ENCODE results near the gene S100A14. TPM values are rescaled to one million over a fixed set of nuclear protein-coding genes. Genes with fewer than 3 reads are reported as not detected.
"Not testable (repeated sequence)": the region's sequence is repeated elsewhere in the genome, so short reads cannot be mapped to it uniquely, and the experiment has no call there.

Gene S100A14
- polyA plus RNA-seq, 1 donor: 437 TPM

DNA sequence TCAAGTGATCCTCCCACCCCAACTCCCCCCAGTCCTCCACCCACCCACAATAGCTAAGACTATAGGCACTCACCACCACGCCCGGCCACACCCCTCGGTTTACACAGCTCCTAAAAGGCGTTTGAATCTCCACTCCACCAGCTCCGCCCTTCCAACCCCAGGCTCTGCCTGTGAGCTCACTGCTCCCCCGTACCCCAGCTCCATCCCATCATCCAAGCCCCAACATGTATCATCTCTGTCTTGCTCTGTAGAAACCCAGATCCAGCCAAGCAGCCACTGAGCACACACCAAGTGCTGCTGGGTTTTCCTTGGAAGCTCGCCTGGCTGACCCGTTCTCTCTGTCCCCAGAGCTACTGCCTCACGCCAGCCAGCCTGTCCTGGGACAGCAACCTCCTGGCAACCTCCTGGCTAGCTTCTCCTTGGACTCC, 38.5 kb downstream of the S100A14 start:
- DNase-seq: no peak
- WGBS (ENCODE audit: insufficient coverage, low lambda C conversion rate): no CpG with 5 or more reads among the region's 9 CpGs

DNA sequence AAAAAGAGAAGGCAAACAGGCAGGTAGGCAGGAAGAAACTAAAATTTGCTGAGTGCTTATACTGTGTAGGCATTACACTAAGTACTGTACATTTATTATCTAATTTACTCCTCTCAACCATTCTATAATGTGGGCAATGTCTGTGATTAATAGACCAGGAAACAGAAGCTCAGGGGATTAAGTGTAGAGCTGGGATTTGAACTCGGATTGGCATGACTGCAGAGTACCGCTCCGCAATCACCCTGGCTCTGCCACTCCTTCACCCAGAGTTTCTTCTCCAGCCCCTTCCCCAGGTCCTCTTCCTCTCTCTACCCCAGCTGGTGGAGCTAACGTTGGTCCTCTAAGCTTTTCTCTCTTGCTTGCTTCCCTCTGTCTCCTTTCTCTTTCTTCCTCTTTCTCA, 39.0 kb downstream of the S100A14 start:
- Histone ChIP-seq H3K27ac (ENCODE audit: low read length) (no peak overlapping the region), H3K4me3 (ENCODE audit: low read length) (no peak overlapping the region), H3K36me3 (ENCODE audit: control insufficient read depth, insufficient read depth, low read length) (no peaks in the 10 kb centered on the region), H3K9me3 (ENCODE audit: control insufficient read depth, low read depth, low read length) (peaks cover 4% of the 10 kb centered on the region), H3K4me1 (ENCODE audit: control insufficient read depth, insufficient read depth, low read length) (peaks cover 5% of the 10 kb centered on the region), H3K27me3 (ENCODE audit: control insufficient read depth, insufficient read depth, low read length) (no peaks in the 10 kb centered on the region)
- WGBS (ENCODE audit: insufficient coverage, low lambda C conversion rate): 20% methylated on average over 1 of the region's 4 CpGs
- DNase-seq: no peak

More for the DNA sequence above, 38.5 kb downstream of the S100A14 start:
- Histone ChIP-seq H3K4me1 (ENCODE audit: control insufficient read depth, insufficient read depth, low read length) (peaks cover 5% of the 10 kb centered on the region), H3K9me3 (ENCODE audit: control insufficient read depth, low read depth, low read length) (peaks cover 4% of the 10 kb centered on the region), H3K4me3 (ENCODE audit: low read length) (no peak overlapping the region), H3K27me3 (ENCODE audit: control insufficient read depth, insufficient read depth, low read length) (no peaks in the 10 kb centered on the region), H3K36me3 (ENCODE audit: control insufficient read depth, insufficient read depth, low read length) (no peaks in the 10 kb centered on the region), H3K27ac (ENCODE audit: low read length) (no peak overlapping the region)

DNA sequence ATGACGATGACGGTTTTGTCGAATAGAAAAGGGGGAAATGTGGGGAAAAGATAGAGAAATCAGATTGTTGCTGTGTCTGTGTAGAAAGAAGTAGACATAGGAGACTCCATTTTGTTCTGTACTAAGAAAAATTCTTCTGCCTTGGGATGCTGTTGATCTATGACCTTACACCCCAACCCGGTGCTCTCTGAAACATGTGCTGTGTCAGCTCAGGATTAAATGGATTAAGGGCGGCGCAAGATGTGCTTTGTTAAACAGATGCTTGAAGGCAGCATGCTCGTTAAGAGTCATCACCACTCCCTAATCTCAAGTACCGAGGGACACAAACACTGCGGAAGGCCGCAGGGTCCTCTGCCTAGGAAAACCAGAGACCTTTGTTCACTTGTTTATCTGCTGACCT, 40.6 kb downstream of the S100A14 start:
- H3K27me3 ChIP-seq (ENCODE audit: control insufficient read depth, insufficient read depth, low read length); H3K36me3 ChIP-seq (ENCODE audit: control insufficient read depth, insufficient read depth, low read length); H3K27ac ChIP-seq (ENCODE audit: low read length); H3K9me3 ChIP-seq (ENCODE audit: control insufficient read depth, low read depth, low read length); H3K4me3 ChIP-seq (ENCODE audit: low read length); H3K4me1 ChIP-seq (ENCODE audit: control insufficient read depth, insufficient read depth, low read length); DNase-seq: not testable (repeated sequence)
- WGBS (ENCODE audit: insufficient coverage, low lambda C conversion rate): no CpG with 5 or more reads among the region's 10 CpGs

DNA sequence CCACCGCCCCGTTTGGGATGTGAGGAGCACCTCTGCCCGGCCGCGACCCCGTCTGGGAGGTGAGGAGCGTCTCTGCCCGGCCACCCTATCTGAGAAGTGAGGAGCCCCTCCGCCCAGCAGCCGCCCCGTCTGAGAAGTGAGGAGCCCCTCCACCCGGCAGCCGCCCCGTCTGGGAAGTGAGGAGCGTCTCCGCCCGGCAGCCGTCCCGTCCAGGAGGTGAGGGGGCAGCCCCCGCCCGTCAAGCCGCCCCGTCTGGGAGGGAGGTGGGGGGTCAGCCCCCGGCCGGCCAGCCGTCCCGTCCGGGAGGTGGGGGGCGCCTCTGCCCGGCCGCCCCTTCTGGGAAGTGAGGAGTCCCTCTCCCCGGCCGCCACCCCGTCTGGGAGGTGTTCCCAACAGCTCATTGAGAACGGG, 41.0 kb downstream of the S100A14 start:
- H3K27ac ChIP-seq (ENCODE audit: low read length); H3K27me3 ChIP-seq (ENCODE audit: control insufficient read depth, insufficient read depth, low read length); H3K4me3 ChIP-seq (ENCODE audit: low read length); H3K9me3 ChIP-seq (ENCODE audit: control insufficient read depth, low read depth, low read length); H3K36me3 ChIP-seq (ENCODE audit: control insufficient read depth, insufficient read depth, low read length); DNase-seq: not testable (repeated sequence)
- H3K4me1 ChIP-seq (ENCODE audit: control insufficient read depth, insufficient read depth, low read length): peaks cover 10% of the 10 kb centered on the region
- no CpG with 5 or more reads among the region's 35 CpGs for WGBS (ENCODE audit: insufficient coverage, low lambda C conversion rate)

DNA sequence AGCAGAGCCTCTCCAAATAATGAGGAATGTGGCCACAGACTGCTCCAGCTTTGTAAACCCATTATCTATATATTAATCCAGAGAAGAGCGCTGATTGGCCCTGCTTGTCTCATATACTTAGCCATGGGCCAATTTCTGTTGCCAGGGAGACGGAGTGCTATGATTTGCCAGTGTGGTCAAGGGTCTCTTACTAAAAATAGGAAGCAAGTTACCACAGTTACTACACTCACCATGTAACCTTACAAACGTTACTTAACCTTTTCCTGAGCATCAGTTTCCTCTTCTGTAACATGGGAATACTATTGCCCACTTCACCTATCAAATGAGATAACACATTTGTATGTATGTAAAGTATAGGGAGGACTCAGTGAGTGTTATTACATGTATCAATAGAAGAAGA, 42.8 kb downstream of the S100A14 start:
- Histone ChIP-seq H3K27me3 (ENCODE audit: control insufficient read depth, insufficient read depth, low read length) (no peaks in the 10 kb centered on the region), H3K27ac (ENCODE audit: low read length) (no peak overlapping the region), H3K4me1 (ENCODE audit: control insufficient read depth, insufficient read depth, low read length) (peaks cover 15% of the 10 kb centered on the region), H3K9me3 (ENCODE audit: control insufficient read depth, low read depth, low read length) (peaks cover 4% of the 10 kb centered on the region), H3K4me3 (ENCODE audit: low read length) (no peak overlapping the region), H3K36me3 (ENCODE audit: control insufficient read depth, insufficient read depth, low read length) (no peaks in the 10 kb centered on the region)
- WGBS (ENCODE audit: insufficient coverage, low lambda C conversion rate): no CpG with 5 or more reads among the region's 3 CpGs
- no peak for DNase-seq

DNA sequence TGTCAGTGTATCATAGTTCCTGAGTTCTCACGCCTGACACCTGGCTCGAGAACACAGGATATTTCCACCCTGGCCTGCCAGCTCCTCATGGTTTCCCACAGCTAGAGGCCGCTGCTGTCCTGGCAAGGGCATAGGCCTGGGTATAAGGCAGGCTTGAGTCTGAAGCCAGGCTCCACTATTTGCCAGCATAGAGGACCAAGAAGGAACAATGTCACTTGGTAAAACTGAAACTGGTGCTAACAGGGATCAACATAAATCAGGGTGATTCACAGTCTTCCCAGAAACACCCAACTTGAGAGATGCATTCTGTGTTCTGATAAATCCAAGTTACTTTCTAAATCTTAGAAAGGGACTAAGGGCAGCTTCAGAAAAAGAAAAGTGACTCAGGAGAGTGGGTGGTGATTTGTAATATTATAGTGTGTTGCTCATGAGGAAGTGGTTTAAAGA, 43.5 kb downstream of the S100A14 start:
- no peak overlapping the region for H3K4me3 ChIP-seq (ENCODE audit: low read length)
- no peak overlapping the region for H3K27ac ChIP-seq (ENCODE audit: low read length)
- no peaks in the 10 kb centered on the region for H3K36me3 ChIP-seq (ENCODE audit: control insufficient read depth, insufficient read depth, low read length)
- peaks cover 4% of the 10 kb centered on the region for H3K9me3 ChIP-seq (ENCODE audit: control insufficient read depth, low read depth, low read length)
- DNase-seq: peak; percentile 73 to 76
- no CpG with 5 or more reads among the region's 3 CpGs for WGBS (ENCODE audit: insufficient coverage, low lambda C conversion rate)
- peaks cover 22% of the 10 kb centered on the region for H3K4me1 ChIP-seq (ENCODE audit: control insufficient read depth, insufficient read depth, low read length)
- H3K27me3 ChIP-seq (ENCODE audit: control insufficient read depth, insufficient read depth, low read length): no peaks in the 10 kb centered on the region

DNA sequence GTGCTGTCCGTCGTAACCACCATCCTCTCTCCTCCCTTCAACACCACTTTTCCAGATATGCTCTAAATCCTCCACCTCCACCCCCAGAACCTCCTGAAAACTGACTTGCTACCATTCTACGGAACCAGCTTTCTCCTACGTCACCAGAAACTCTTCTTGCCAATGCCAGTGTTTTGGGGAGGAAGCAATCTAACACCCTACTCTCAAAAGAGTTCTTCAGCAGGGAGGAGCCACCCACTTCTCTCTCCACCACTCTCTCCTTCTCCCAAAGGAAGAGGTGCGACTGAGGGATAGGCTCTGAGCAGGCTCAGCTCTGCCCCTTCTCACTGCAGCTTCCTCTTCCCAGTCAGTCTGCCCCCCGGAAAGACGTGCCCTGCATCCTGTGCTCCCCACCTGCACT, 44.4 kb downstream of the S100A14 start:
- no peak for DNase-seq

DNA sequence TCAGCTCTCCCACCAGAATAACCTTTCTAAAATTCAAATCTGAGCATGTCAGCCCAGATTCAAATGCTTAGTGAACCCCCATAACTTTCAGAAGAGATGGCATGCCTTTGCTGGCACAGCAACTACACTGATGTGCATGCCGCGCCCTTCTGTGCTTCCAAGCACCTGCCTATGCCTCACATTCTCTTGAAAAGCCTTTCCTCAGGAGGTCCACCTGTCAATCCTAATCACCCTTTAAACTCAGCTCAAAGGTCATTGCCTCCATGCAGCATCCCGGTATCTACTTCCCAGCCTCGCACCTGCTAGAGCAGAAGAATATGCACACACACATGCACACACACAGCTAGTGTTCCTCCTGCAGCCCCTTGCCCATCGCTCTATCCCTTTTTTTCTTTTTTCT, 45.3 kb downstream of the S100A14 start:
- Histone ChIP-seq H3K27ac (ENCODE audit: low read length) (peak overlapping the region; percentile 65), H3K9me3 (ENCODE audit: control insufficient read depth, low read depth, low read length) (peaks cover 4% of the 10 kb centered on the region), H3K36me3 (ENCODE audit: control insufficient read depth, insufficient read depth, low read length) (no peaks in the 10 kb centered on the region), H3K27me3 (ENCODE audit: control insufficient read depth, insufficient read depth, low read length) (no peaks in the 10 kb centered on the region), H3K4me3 (ENCODE audit: low read length) (no peak overlapping the region), H3K4me1 (ENCODE audit: control insufficient read depth, insufficient read depth, low read length) (peaks cover 36% of the 10 kb centered on the region)
- WGBS (ENCODE audit: insufficient coverage, low lambda C conversion rate): no CpG with 5 or more reads among the region's 5 CpGs
- peak; percentile 74 to 91 for DNase-seq

More for the DNA sequence above, 44.4 kb downstream of the S100A14 start:
- Histone ChIP-seq H3K9me3 (ENCODE audit: control insufficient read depth, low read depth, low read length) (peaks cover 4% of the 10 kb centered on the region), H3K27ac (ENCODE audit: low read length) (no peak overlapping the region), H3K27me3 (ENCODE audit: control insufficient read depth, insufficient read depth, low read length) (no peaks in the 10 kb centered on the region), H3K4me1 (ENCODE audit: control insufficient read depth, insufficient read depth, low read length) (peaks cover 31% of the 10 kb centered on the region), H3K36me3 (ENCODE audit: control insufficient read depth, insufficient read depth, low read length) (no peaks in the 10 kb centered on the region), H3K4me3 (ENCODE audit: low read length) (no peak overlapping the region)
- 100% methylated on average over 1 of the region's 7 CpGs for WGBS (ENCODE audit: insufficient coverage, low lambda C conversion rate)

DNA sequence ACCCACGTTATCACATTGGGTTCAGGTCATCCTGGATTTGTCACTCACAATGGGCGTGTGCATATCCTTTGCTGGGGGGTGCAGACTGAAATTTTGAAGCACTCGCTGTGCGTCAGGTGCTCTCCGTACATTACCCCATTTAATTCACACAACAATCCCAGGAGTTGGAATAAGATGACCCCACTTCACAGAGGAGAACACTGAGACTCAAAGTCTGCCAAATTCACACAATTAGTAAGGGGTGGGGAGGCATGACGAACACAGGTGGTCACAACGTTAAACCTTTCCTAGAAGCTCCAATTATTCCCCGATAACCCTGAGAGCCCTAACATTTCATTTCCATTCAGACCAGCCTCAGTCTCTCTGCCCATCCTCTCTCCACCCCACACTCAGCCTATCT, 46.7 kb downstream of the S100A14 start:
- no peak overlapping the region for H3K27ac ChIP-seq (ENCODE audit: low read length)
- no peaks in the 10 kb centered on the region for H3K36me3 ChIP-seq (ENCODE audit: control insufficient read depth, insufficient read depth, low read length)
- H3K4me1 ChIP-seq (ENCODE audit: control insufficient read depth, insufficient read depth, low read length): peaks cover 47% of the 10 kb centered on the region
- no peaks in the 10 kb centered on the region for H3K9me3 ChIP-seq (ENCODE audit: control insufficient read depth, low read depth, low read length)
- no peaks in the 10 kb centered on the region for H3K27me3 ChIP-seq (ENCODE audit: control insufficient read depth, insufficient read depth, low read length)
- 100% methylated on average over 1 of the region's 8 CpGs for WGBS (ENCODE audit: insufficient coverage, low lambda C conversion rate)
- no peak overlapping the region for H3K4me3 ChIP-seq (ENCODE audit: low read length)
- DNase-seq: no peak

DNA sequence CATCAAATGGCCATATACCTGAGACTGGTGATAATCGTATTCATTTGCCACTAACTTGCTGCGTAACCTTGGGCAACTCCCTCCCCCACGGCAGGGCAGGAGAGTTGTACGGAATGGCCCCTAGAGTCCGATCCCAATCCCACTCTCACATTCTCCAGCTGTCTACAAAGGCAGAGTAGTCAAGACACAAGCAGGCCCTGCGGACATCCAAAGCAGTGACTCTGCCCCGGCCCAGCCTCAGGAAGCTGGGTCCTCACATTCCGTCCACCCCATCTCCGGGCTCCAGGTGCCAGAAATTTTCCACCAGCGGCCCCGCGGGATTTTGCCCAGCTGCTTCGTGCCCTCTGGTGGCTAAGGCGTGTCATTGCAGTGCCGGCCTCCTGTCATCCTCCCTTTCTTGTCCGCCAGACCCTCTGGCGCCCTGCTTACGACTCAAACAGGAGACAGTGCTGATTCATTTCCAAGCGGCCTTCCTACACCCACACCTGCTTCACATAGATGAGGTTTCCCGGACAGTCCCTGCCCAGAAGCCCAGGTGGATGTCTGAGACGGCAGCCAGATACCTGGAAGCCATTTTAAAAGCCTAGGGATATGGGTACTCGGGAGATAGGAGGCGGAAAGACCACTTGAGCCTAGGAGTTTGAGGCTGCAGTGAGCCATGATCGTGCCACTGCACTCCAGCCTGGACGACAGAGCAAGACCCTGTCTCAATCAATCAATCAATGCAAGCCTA, 47.6 kb downstream of the S100A14 start:
- Histone ChIP-seq H3K4me1 (ENCODE audit: control insufficient read depth, insufficient read depth, low read length) (peaks cover 50% of the 10 kb centered on the region), H3K36me3 (ENCODE audit: control insufficient read depth, insufficient read depth, low read length) (no peaks in the 10 kb centered on the region), H3K27ac (ENCODE audit: low read length) (peak overlapping the region; percentile 18), H3K4me3 (ENCODE audit: low read length) (peak overlapping the region; percentile 2), H3K9me3 (ENCODE audit: control insufficient read depth, low read depth, low read length) (no peaks in the 10 kb centered on the region), H3K27me3 (ENCODE audit: control insufficient read depth, insufficient read depth, low read length) (no peaks in the 10 kb centered on the region)
- peak; percentile 80 to 86 for DNase-seq
- no CpG with 5 or more reads among the region's 25 CpGs for WGBS (ENCODE audit: insufficient coverage, low lambda C conversion rate)

Measured in large intestine (tissue), 3 donors.